ENCODE measurements around the gene SIX3. TPM values are rescaled to one million over a fixed set of nuclear protein-coding genes. Genes with fewer than 3 reads are reported as not detected.

Gene SIX3
- total and polyA plus RNA-seq, 7 donors, result not detected

GRCh38 chr2:44902217-44903137 is 39.0 kb upstream of the SIX3 start:
- Histone ChIP-seq H3K4me1 (no peaks in the 10 kb centered on the region), H3K27ac (no peak overlapping the region), H3K36me3 (no peaks in the 10 kb centered on the region), H3K27me3 (peaks cover 0 to 19% (median 5%) of the 10 kb centered on the region in 3 donors), H3K9me3 (no peaks in the 10 kb centered on the region), H3K4me3 (no peak overlapping the region)
- no peak for TF ChIP-seq POLR2AphosphoS5 (IDR thresholded peaks at IDR 0.05)
- no peak for TF ChIP-seq CTCF (IDR thresholded peaks at IDR 0.05)
- TF ChIP-seq EP300 (IDR thresholded peaks at IDR 0.05), result no peak
- TF ChIP-seq POLR2A (IDR thresholded peaks at IDR 0.05), result no peak
- 65 to 69% methylated on average over 7 of the region's 7 CpGs for WGBS, 2 donors
- no peak for DNase-seq
- intact Hi-C loops (cut with DNase I), result no loop called here

GRCh38 chr2:44904578-44904977 is 36.9 kb upstream of the SIX3 start:
- no peak overlapping the region for H3K4me3 ChIP-seq
- H3K4me1 ChIP-seq, result no peaks in the 10 kb centered on the region
- no peak overlapping the region for H3K27ac ChIP-seq
- WGBS, 2 donors, result 89 to 93% methylated on average over 1 of the region's 1 CpG
- TF ChIP-seq CTCF (IDR thresholded peaks at IDR 0.05) (no peak), EP300 (IDR thresholded peaks at IDR 0.05) (no peak), POLR2AphosphoS5 (IDR thresholded peaks at IDR 0.05) (no peak), POLR2A (IDR thresholded peaks at IDR 0.05) (no peak)
- DNase-seq, result no peak
- H3K36me3 ChIP-seq, result no peaks in the 10 kb centered on the region
- peaks cover 0 to 26% (median 5%) of the 10 kb centered on the region in 3 donors for H3K27me3 ChIP-seq
- H3K9me3 ChIP-seq, result no peaks in the 10 kb centered on the region
- intact Hi-C loops (cut with DNase I), result no loop called here

- DNase-seq, result no peak
- Histone ChIP-seq H3K27me3 (peaks cover 0 to 31% (median 5%) of the 10 kb centered on the region in 3 donors), H3K4me1 (no peaks in the 10 kb centered on the region), H3K27ac (no peak overlapping the region), H3K36me3 (no peaks in the 10 kb centered on the region), H3K9me3 (peaks cover 0 to 2% (median 0%) of the 10 kb centered on the region in 4 donors), H3K4me3 (no peak overlapping the region)
- WGBS, 2 donors, result 61 to 62% methylated on average over 10 of the region's 10 CpGs
- intact Hi-C loops (cut with DNase I), result no loop called here
- no peak for TF ChIP-seq POLR2A (IDR thresholded peaks at IDR 0.05)
- TF ChIP-seq CTCF (IDR thresholded peaks at IDR 0.05), result no peak
- no peak for TF ChIP-seq POLR2AphosphoS5 (IDR thresholded peaks at IDR 0.05)
- TF ChIP-seq EP300 (IDR thresholded peaks at IDR 0.05), result no peak
Measured at GRCh38 chr2:44906972-44907371, 34.5 kb upstream of the SIX3 start.

- intact Hi-C loops (cut with DNase I), result no loop called here
- H3K4me1 ChIP-seq, result no peaks in the 10 kb centered on the region
- peaks cover 0 to 2% (median 0%) of the 10 kb centered on the region in 4 donors for H3K9me3 ChIP-seq
- H3K27me3 ChIP-seq, result peaks cover 0 to 25% (median 5%) of the 10 kb centered on the region in 3 donors
- DNase-seq, result no peak
- no peak overlapping the region for H3K4me3 ChIP-seq
- WGBS, 2 donors, result 89 to 92% methylated on average over 1 of the region's 1 CpG
- H3K27ac ChIP-seq, result no peak overlapping the region
- H3K36me3 ChIP-seq, result no peaks in the 10 kb centered on the region
- TF ChIP-seq CTCF (IDR thresholded peaks at IDR 0.05), result no peak
- no peak for TF ChIP-seq POLR2AphosphoS5 (IDR thresholded peaks at IDR 0.05)
- no peak for TF ChIP-seq POLR2A (IDR thresholded peaks at IDR 0.05)
- no peak for TF ChIP-seq EP300 (IDR thresholded peaks at IDR 0.05)
Measured at GRCh38 chr2:44909831-44910230, 31.7 kb upstream of the SIX3 start.
